ENCODE measurements around the gene MKS1.

The MKS1 gene

DNA sequence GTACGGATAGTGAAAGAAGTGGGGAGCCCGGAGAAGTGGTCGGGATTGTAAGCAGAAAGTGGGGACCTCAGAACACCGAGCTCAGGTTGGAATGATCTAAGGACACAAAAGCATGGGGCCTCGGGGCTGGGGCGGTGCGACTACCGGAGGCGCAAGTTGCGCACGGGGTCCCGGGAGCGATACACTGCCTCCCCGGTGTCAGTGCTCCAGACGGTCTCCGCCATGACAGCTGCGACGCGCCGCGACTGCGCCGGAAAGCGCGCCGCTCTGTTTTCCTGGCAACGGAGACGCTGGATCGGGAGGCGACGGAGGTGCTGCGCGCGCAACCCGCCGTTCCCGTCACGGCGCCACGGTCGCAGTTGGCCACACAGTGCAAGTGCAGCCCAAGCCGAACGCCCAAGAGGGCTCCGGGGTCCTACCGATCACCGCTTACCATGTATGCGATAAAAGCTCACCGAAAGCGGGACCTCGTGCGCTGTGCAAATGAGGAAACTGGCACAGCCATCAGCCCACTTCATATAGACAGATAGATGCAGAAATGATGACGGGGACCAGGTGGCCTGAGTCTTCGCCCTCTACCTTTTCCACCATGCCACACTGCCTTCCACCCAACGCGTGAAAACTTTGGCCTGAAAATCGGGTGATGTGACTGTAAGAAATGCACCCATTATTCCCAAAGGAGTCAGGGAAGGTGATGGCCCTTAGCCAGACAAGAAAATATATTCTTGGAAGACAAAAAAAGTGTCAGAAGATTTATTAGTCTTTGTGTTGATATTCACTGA lies at the start of gene MKS1:
Gene MKS1 (minus strand): TSS at position 249 of the 782 bp plus-strand sequence. CDS start 25 bp downstream, at position 224.
- DNase-seq (ENCODE audit: low read depth) = peak; percentile 61

DNA sequence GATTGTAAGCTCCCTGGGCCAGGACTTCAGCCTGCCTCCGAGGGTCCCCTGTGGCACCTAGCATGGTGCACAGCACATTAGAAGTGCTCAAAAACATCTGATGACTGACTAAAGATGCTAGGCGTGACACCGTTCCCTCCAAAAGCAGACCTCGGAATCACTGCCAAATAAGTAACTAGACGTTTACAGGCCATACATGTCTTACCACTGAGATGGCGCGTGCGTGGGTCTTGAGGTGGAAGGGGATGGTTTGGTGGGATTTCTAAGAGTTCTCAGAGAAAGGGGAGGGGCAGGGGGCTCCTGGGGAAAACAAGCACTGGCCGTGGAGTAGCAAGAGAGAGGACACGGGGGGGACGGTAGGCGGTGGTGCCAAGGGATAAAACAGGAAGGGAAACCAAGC lies 49.3 kb upstream of the MKS1 start:
- no peak for DNase-seq (ENCODE audit: low read depth)

DNA sequence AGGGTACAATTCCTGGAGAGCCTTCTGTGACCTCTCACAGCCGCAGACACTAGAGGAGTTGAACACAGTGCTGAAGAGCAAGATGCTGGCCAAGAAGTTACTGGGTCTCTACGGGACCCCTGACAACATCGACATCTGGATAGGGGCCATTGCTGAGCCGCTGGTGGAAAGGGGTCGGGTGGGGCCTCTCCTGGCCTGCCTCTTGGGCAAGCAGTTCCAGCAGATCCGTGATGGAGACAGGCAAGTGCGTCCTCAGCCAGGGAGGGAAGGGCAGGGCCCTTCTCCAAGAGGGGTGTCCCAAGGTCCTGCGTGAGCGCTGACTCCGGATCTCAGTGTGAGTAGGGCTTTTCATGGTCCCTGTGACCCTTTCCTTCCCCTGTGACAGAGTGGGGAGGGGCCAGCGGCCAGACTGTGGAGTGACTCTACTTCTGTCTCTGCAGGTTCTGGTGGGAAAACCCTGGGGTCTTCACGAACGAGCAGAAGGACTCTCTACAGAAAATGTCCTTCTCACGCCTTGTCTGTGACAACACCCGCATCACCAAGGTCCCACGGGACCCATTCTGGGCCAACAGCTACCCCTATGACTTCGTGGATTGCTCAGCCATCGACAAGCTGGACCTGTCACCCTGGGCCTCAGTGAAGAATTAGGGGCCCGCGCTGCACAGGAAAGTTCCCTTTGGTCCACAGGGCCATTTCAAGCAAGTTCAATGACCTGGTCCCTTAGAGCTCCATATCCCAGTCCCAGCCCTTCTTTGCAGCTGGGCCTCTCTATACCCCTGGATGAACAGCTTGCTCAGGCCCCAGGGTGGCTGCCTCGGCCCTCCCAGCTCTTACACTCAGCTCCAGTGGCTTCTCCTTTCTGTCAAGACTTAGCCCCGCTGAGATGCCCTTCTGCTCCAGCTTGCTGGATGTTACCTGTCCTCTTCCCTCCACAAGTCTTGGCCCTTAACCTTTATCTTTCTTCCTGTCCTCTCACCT lies 48.6 kb upstream of the MKS1 start:
- no peak for DNase-seq (ENCODE audit: low read depth)

DNA sequence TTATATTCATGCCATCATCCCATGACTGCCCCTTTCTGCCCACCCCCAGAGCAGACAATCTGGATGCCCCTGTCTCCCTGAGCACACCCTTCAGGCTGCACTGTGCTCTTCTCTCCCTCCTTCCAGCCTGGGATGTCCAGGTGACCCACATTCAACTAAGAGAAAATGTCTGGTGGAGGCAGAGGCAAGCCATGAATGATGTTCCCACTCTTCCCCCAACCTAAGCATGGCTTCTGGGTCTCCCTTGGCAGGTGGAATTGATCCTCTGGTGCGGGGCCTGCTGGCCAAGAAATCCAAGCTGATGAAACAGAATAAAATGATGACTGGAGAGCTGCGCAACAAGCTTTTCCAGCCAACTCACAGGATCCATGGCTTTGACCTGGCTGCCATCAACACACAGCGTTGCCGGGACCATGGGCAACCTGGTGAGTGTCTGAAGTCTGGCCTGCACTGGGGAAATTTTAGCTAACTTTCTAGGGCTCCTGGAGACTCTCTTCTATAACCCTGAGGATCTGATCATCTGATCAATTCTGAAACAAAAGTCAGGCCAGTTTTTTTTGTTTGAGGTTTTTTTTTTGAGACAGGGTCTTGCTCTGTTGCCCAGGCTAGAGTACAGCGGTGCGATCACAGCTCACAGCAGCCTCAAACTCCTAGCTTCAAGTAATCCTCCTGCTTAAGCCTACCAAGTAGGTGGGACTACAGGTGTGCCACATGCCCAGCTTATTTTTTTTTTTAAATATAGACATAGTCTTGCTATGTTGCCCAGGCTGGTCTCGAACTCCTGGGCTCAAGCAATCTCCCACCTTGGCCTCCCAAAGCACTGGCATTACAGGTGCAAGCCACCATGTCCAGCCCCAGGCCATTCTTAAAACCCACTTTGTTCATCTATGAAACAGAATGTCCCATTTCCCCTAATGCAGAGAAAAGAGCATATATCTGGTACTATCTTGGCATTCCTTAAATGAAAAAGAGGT lies 47.1 kb upstream of the MKS1 start:
- no peak for DNase-seq (ENCODE audit: low read depth)

DNA sequence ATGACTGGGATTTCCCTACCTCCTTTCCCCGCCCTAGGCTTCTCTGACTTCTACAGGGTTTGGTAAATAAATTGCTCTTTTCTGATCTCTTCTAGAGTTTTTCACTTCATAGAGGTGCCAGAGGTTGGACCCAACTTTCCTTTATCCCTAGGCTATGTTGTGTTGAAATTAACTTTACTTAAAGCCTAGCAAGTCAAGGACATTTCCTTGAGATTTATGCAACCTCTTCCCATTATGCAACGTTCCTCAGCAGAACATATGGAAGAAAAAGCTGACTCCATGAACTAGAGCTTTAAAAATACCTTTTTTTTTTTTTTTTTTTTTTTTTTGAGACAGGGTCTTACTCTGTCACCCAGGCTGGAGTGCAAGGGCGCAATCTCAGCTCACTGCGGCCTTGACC lies 46.2 kb upstream of the MKS1 start:
- DNase-seq (ENCODE audit: low read depth) = no peak

DNA sequence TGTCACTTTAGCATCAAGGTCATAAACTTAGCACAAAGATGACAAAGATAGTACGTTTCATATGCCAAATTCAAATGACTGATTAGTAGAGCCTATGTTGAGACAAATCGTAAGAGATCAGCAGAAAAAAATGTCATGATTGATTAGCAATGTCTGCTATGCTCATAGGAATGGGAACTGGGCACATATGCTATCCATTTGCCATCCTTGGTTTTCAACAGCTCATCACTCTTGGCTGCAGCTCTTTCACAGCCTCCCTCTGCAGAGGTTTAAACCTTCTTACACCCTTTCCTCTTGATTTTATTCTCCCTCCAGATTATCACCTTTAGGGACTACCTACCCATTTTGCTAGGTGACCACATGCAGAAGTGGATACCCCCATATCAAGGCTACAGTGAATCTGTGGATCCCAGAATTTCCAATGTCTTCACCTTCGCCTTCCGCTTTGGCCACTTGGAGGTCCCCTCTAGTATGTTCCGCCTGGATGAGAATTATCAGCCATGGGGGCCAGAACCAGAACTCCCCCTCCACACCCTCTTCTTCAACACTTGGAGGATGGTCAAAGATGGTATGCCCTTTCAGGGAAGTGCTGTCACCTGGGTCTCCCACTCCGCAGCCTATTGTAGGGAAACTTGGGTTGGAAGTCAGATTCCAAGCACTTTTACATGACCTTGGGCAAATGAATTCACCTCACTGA lies 45.5 kb upstream of the MKS1 start:
- DNase-seq (ENCODE audit: low read depth) = no peak

DNA sequence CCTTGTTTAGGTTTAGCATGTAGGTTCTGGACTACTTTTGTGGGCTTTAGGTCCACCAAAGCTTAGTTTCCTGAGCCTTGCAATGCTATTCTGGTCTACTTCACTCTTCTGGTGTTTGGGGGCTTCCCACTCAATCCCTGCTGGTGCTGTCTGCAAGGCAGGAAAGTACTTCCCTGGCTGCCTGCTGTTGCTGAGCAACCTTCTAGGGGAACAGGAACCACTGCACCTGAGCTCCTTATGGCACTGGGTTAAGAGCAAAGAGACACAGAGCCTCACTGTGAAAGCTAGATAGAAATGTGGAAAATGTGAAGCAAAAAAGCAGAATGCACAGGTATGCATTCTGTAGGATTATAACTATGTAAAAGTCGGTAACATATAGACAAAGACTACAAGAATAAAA lies 44.7 kb upstream of the MKS1 start:
- DNase-seq (ENCODE audit: low read depth) = no peak

DNA sequence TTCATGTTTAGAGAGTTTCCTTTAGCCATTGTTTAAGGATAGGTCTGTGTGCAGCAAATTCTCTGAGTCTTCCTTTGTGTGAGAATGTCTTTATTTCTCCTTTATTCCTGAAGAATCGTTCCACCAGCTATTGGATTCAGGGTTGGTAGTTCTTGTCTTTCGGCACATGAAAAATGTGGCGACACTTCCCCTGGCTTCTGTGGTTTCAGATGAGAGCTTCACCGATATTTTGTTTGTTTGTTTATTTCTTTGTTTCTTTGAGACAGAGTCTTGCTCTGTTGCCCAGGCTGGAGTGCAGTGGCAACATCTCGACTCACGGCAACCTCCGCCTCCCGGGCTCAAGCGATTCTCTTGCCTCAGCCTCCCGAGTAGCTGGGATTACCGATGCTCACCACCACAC lies 43.1 kb upstream of the MKS1 start:
- no peak for DNase-seq (ENCODE audit: low read depth)

DNA sequence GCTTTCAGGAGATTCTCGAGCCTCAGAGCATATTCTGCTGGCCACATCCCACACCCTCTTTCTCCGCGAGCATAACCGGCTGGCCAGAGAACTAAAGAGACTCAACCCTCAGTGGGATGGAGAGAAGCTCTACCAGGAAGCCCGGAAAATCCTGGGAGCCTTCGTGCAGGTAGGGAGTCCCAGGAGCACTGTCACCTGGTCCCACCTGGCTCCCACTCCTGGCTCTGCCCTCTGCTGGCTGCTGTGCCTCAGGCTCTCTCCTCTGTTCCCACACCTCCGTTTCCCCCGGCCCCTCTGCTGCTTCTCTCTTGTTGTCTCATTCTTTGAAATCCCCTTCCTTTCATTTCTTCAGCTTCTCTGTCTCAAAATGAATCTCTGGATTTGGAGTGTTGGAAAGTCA lies 35.7 kb upstream of the MKS1 start:
- no peak for DNase-seq (ENCODE audit: low read depth)

DNA sequence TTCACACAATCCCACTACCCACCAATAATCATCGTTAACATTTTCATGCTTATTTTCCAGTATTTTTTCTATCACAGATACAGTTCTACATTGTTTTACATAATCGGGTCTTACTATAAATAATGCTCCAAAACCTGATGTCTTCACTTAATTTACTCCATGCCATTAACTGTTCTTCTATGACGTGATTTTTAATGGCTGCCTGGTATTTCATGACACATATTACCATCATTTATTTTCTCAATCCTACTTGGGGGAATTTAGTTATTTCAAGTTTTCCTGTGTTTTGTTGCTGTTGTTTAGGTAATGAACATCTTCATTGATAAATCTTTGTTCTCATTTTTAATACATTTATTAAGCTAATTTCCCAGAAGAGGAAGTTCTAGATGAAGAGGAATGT lies 34.0 kb upstream of the MKS1 start:
- no peak for DNase-seq (ENCODE audit: low read depth)

DNA sequence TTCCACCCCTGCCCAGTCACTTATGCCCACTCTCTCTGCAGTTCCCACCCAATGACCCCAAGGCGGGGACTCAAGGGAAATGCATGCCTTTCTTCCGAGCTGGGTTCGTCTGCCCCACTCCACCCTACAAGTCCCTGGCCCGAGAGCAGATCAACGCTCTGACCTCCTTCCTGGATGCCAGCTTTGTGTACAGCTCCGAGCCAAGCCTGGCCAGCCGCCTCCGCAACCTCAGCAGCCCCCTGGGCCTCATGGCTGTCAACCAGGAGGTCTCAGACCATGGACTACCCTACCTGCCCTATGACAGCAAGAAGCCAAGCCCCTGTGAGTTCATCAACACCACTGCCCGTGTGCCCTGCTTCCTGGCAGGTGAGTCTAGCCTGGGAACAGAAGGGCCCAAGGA lies 33.1 kb upstream of the MKS1 start:
- DNase-seq (ENCODE audit: low read depth) = no peak

DNA sequence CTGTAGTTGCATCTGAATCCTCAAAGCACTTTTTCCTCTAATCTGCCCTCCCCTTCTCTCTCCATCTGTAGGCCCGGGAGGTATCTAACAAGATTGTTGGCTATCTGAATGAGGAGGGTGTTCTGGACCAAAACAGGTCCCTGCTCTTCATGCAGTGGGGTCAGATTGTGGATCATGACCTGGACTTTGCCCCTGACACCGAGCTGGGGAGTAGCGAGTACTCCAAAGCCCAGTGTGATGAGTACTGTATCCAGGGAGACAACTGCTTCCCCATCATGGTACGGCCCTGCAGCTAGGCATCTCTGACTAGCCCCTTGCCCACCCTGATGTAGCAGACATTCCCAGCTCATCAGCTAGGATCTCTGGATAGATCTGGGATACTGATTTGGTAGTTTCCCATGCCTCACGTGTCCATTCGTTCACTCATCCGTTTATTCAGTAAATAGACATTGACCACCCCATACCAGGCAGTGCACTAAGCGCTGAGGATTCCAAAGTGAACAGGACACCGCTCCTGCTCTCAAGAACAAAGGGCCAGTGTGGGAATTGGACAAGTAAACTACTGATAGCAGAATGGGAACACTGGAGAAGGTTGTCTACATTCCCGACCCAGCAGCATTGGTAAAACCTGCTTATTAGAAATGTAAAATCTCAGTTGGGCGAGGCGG lies 31.4 kb upstream of the MKS1 start:
- no peak for DNase-seq (ENCODE audit: low read depth)

DNA sequence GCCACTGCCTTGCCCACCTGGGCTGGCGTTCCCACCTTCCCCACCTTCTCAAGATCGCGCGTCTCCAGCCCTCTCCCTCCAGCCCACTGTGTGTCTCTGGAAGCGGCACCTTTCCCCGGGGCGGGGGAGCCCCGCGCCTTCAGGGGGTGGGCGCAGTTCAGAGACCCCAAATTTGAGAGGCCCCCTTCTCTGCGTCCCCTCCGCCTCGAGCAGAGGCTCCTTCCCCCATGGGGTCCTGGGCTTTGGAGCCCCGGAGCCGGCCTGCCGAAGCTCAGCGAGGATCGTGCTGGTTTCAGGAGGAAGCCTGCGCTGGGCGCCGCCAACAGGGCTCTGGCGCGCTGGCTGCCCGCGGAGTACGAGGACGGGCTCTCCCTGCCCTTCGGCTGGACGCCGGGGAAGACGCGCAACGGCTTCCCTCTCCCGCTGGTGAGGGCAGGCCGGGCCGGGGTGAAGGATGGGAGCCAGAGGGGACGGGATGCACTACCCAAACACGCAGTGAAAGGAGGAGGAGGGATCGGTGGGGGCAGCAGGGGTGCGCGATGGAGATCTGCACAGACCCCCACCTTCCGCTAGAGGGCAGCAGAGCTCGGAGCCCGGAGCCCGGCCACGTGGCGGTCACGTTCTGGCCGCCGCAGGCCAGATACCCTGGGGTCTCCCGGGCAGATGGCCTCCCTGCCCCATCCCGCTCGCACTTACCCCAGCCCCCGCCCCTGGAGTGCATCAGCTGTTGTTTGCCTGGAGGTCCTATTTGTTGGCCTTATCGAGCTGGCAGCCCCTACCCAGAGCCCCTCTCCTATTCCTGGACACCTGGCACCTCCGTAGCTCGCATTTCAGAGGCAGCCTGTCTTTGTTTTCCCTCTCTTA lies 30.4 kb upstream of the MKS1 start:
- DNase-seq (ENCODE audit: low read depth) = peak; percentile 9

DNA sequence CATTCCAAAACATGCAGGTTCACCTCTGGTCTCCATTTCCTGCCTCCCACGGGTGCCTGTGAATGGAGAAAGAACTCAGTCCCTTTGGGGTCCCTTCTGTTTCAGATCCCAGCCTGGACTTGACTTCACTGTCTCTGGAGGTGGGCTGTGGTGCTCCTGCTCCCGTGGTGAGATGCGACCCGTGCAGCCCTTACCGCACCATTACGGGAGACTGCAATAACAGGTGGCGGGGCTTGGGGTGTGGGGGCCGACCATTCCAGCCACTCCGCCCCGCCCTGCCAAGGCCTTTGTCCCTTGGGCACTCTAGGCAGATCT lies 29.9 kb upstream of the MKS1 start:
- DNase-seq (ENCODE audit: low read depth) = no peak

DNA sequence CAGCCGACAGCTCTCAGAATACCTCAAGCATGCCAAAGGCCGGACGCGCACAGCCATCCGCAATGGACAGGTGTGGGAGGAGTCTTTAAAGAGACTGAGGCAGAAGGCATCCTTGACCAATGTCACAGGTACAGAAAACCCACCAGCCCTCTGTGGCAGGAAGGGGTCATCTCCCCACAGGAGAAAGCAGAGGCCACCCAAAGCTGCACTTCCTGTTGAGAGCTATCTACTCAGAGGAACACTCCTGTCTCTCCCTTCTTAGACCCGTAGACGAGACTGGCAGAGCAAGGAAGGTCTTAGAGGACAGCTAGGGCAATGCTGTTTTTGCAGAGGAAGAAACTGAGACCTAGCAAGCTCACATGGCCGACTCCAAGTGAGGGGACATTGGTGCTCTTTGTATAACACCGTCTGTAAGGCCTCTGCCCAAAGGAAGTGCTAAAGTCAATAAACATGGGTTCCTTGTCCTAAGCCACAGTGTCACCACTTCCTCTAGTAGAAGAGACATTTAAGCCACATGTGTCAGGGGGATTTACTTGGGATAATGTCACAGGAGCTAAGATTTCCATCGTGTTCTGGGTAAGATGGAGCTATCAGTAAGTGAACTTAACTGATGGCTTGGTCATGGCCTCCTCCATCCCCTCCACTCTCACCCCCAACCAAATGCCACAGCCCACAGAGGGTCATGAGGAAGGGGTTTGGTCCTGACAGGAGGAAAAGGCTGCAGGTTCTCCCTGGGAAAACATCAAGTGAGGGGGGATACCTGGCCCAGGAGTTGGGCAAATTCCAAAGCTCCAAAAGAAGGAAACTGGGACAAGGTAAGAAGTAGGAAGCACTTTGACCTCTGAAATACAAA lies 28.7 kb upstream of the MKS1 start:
- no peak for DNase-seq (ENCODE audit: low read depth)

DNA sequence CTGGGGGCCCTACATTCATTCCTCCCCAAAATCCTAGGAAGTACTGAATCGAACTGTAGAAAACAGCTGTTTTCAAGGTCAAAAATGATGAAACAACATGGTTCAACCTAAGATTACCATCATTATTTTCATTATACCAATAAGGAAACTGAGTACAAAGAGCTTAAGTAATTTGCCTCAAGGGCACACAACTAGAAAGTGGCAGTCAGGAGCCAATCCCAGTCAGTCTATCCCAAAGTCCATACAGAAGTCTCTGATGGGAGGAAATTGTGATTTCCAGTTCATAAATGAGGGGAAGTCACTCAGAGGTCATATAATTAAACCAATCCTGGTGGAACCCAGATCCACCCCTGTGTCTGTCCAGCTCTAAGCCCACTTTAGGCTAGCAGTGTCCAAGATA lies 27.7 kb upstream of the MKS1 start:
- no peak for DNase-seq (ENCODE audit: low read depth)

DNA sequence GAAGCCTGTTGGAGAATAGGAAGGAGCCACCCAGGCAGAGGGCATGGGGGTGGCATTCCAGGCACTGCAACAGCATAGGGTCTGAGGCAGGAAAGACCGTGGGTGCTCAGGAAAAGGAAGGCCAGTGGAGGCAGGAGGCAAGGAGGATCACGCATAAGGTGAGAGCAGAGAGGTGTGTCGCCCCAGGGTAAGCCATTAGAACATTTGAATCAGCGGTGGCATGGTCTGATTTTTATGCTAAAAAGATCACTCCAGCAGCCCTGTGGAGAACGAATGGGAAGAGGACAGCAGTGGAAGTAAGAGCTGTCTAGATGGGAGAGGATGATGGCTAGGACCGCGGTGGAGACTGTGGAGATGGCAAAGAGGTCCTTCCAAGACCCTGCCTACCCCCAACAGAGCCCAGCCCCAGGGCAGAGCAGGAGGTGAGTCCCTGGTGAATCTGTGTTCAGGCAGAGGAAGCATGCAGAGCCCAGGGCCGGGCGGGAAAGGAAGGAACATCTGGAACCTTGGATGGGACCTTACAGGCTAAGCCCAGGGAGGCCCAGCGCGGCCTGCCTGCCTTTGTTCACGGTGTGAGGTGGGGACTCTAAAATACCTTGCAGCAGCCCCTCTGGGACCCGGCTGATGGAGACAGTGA lies 27.2 kb upstream of the MKS1 start:
- DNase-seq (ENCODE audit: low read depth) = no peak

DNA sequence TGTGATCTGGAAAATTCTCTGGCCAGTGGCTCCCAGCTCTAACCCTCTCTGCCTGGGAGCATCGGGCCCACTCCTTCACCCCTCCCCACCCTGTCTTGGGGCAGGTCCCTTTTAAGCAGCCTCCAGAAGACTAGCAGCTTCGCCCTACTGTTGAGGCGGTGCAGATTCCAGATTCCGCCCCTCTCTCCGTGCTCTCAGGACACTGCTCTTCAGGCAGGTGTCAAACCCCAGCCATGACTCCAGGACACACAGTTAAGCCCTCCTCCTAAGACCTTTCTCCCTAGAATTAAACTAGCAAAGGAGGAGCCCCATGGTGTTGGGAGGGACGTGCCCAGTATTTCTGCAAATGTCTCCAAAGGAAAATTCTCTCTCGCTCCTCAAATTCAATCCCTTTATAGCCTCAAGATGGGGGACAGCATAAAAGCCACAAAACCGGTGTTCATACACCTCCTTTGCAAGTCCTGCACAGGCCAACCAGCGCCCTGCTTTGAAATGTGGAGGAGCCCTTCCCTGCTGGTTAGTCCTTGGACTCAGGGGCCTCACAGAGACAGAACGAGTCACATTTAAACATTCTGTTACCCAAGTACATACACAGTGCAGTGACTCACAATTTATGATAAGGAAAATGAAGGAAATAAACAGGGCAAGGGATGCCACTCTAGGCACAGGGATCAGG lies 26.5 kb upstream of the MKS1 start:
- no peak for DNase-seq (ENCODE audit: low read depth)

All from HS-5 (cell line).